Type B pancreatic cell (in vitro differentiated cells): ENCODE data around the gene MIGA2. TPM values are rescaled to one million over a fixed set of nuclear protein-coding genes. Genes with fewer than 3 reads are reported as not detected.

Source experiments
- DNase-seq: peaks from one replicate; pipeline ENCODE4 v3.0.0; 2021; ENCODE audit warnings: mixed read lengths; ENCODE audit not compliant: unreplicated experiment; ENCODE audit errors: extremely low spot score
- H3K27ac Mint-ChIP-seq: 2 replicates; pipeline ENCODE4 v1.8.0; 2021; ENCODE audit warnings: mild to moderate bottlenecking, mixed read lengths
- H3K27me3 Mint-ChIP-seq: 2 replicates; pipeline ENCODE4 v1.8.0; 2021; ENCODE audit warnings: mixed read lengths
- H3K36me3 Mint-ChIP-seq: 2 replicates; pipeline ENCODE4 v1.8.0; 2021; ENCODE audit warnings: mixed read lengths
- H3K4me1 Mint-ChIP-seq: one replicate; pipeline ENCODE4 v1.8.0; 2021; ENCODE audit warnings: mixed read lengths; ENCODE audit not compliant: unreplicated experiment
- H3K4me3 Mint-ChIP-seq: 2 replicates; pipeline ENCODE4 v1.8.0; 2021; ENCODE audit warnings: mild to moderate bottlenecking, mixed read lengths
- H3K9me3 Mint-ChIP-seq: 2 replicates; pipeline ENCODE4 v1.8.0; 2021; ENCODE audit warnings: mixed read lengths
- total RNA-seq: library from RNA; stranded (reverse); gene quantifications from 2 replicates; pipeline ENCODE4 v1.2.1, GENCODE V29; 2021; ENCODE audit warnings: low replicate concordance
- TF ChIP-seq, protein P1 (sequence below): fragments of 200-600 bp; sonication (generic); conservative IDR thresholded peaks from 2 replicates; pipeline ENCODE4 v1.5.0; 2021; ENCODE audit warnings: antibody characterized with exemption, mild to moderate bottlenecking

The MIGA2 gene
- total RNA-seq, 1 donor from 2014 or later = 41.6 TPM

DNA sequence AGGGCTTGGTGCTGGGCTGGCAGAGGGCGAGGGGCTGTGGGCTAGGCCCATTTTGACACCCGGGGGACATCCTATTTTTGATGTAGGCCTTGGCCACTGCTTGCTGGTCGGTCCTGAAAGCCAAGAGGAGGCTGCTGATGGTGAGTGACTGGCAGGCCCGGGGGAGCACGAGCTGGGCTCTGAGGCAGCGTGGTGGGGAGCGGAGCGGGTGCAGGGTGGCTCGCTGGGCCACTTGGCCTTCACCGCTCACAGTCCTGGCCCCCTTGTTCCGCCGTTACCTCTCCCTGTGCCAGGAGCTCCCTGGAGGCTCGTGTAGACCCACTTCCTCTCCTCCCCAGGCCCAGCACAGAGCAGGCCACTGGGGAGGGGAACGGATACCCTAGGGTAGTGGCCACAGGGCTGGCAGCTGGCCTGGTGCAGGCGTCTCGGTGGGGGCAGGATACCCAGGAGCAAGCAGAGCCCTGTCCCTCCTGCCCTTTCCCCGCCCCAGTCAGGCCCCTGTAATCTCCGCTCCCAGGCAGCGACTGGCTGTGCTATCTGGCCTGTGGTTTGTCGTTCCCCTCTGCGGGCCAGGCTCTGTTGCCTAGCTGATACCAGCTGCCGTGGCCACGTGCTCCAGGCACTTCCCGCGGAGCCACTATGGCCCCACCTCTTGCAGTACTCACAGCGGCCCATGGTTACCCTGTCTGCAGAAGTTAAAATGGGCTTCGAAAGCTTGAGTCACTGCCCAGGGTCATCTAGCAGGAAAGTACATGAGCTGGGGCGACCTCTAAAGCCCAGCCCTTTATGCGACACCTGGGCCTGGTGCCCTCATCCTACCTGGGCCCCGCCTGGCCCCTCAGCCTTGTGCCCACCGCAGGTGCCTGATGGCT lies 32.8 kb downstream of the MIGA2 start:
- no peak overlapping the region for H3K4me3 Mint-ChIP-seq
- no peaks in the 10 kb centered on the region for H3K27me3 Mint-ChIP-seq
- DNase-seq = no peak
- H3K4me1 Mint-ChIP-seq = no peaks in the 10 kb centered on the region
- no peak overlapping the region for H3K27ac Mint-ChIP-seq
- H3K9me3 Mint-ChIP-seq = no peaks in the 10 kb centered on the region
- peaks cover 5% of the 10 kb centered on the region for H3K36me3 Mint-ChIP-seq
- TF ChIP-seq, protein P1, sequence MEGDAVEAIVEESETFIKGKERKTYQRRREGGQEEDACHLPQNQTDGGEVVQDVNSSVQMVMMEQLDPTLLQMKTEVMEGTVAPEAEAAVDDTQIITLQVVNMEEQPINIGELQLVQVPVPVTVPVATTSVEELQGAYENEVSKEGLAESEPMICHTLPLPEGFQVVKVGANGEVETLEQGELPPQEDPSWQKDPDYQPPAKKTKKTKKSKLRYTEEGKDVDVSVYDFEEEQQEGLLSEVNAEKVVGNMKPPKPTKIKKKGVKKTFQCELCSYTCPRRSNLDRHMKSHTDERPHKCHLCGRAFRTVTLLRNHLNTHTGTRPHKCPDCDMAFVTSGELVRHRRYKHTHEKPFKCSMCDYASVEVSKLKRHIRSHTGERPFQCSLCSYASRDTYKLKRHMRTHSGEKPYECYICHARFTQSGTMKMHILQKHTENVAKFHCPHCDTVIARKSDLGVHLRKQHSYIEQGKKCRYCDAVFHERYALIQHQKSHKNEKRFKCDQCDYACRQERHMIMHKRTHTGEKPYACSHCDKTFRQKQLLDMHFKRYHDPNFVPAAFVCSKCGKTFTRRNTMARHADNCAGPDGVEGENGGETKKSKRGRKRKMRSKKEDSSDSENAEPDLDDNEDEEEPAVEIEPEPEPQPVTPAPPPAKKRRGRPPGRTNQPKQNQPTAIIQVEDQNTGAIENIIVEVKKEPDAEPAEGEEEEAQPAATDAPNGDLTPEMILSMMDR = no peak

DNA sequence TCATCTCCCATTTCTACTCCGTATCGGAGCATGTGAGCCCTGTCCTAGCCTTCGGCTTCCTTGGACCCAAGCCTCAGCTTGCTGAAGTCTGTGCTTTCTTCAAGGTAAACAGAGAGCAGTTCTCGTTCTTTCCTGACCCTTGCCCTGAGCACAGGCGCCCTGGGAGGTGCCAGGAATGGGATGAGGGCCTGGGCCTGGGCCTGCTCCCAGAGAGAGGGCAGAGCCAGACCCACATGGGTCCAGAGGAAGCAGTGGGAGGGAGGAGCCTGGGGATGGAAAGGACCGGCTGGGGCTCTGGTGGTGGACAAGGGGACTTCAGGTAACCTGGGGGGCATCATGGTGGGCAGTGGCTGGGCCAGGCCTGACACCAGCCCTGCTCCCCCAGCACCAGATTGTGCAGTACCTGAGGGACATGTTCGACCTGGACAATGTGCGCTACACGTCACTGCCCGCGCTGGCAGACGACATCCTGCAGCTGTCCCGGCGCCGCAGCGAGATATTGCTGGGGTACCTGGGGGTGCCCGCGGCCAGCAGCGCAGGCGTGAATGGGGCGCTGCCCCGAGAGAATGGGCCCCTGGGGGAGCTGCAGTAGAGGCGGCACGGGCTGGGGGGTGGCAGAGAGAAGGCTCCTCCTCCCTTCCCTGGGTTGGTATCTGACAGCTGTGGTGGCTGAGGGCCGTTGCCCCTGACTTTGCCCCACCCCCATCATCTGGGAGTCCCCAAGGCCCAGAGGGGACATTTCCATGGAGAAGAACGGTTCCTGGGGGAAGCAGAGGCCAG lies 33.6 kb downstream of the MIGA2 start:
- Mint-ChIP-seq H3K27me3 (no peaks in the 10 kb centered on the region), H3K4me1 (no peaks in the 10 kb centered on the region), H3K4me3 (no peak overlapping the region), H3K27ac (no peak overlapping the region), H3K36me3 (peaks cover 5% of the 10 kb centered on the region), H3K9me3 (no peaks in the 10 kb centered on the region)
- TF ChIP-seq, protein P1 = no peak
- DNase-seq = no peak

DNA sequence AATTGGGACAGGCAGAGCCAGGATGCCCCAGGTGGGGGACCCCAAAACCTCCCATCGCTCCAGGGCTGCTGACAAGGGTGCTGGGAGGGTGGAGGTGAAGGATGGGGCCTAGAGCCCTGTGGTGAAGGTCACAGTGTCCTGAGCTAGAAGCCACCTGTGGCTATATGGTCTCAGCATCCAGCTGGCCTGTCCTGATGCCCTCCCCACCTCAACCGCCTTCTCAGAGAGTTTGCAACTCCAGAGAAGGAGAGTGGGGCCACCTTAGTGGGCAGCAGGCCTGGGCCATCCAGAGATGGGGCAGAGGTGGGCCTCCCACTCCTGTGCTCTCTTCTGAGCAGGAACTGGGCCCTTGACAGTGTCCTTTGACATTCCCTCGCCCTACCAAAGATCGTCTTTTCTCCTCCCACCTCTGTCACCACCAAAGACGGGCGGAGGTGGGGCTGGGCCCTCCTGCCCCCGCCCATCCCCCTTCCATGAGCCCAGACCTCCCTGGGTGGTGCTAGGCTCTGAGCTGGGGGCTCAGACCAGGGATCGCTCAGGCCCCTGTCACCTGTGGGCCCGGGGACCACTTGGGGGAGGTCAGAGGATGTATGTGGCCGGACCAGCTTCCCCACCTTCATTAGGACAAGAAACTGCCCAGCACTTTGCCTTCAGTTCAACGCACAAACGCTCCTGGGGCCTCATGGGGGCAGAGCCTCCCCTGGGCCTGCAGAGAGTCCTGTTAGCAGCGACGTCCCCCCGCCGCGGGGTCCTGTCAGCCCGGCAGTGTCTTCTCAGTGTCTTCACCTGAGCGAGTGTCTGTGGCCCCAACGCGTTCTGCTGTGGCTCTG lies 34.5 kb downstream of the MIGA2 start:
- Mint-ChIP-seq H3K9me3 (no peaks in the 10 kb centered on the region), H3K27me3 (no peaks in the 10 kb centered on the region), H3K27ac (no peak overlapping the region), H3K36me3 (peaks cover under 1% of the 10 kb centered on the region), H3K4me3 (no peak overlapping the region), H3K4me1 (no peaks in the 10 kb centered on the region)
- TF ChIP-seq, protein P1 = no peak
- no peak for DNase-seq

DNA sequence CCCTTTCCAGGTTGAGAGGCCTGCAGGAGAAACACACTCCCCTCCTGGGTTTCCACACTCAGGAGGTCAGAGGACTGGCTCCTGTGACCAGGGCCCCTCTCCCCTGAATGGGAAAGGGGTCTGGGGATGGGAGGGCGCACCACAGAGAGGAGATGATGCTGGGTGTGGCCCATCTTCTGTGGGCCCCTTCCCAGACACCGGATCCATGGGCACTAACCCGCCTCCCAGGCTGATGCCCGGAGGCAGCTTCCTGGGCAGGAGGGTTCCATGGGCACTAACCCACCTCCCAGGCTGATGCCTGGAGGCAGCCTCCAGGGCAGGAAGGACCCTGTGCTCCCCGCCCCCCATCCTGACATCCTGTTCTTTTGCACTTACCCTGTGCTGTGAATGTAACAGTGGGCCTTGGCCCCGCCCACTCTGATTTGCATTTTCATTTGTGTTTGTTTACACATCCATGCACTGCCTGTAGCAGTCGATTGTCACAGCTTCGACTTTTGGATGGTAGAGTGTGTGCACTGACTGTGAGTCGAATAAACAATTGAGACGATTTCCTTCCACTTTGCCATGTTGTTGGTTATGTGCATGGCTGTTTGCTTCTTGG lies 35.2 kb downstream of the MIGA2 start:
- no peak for DNase-seq
- TF ChIP-seq, protein P1 = no peak
- Mint-ChIP-seq H3K4me3 (no peak overlapping the region), H3K9me3 (no peaks in the 10 kb centered on the region), H3K27ac (no peak overlapping the region), H3K4me1 (no peaks in the 10 kb centered on the region), H3K36me3 (no peaks in the 10 kb centered on the region), H3K27me3 (no peaks in the 10 kb centered on the region)

DNA sequence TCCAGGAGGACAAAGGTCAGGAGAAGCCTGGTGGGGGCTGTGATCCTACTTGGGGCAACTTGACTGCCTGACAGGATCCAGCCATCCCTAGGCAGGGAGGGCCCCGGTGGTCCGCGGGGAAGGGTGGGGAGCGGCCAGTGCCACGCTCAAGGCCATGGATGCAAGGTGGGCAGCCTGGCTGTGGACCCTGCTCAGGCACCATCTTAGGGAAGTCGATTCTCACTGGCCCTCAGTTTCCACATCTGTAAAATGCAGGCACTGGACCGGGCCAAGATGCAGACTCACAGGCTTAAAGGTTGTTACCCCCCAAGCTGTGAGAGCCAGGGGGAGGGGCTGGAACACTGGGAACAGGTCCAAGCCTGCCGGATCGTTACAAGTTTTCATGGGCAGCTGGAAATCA lies 35.7 kb downstream of the MIGA2 start:
- no peak for DNase-seq
- H3K27me3 Mint-ChIP-seq = no peaks in the 10 kb centered on the region
- H3K9me3 Mint-ChIP-seq = no peaks in the 10 kb centered on the region
- H3K36me3 Mint-ChIP-seq = no peaks in the 10 kb centered on the region
- TF ChIP-seq, protein P1 = no peak
- no peaks in the 10 kb centered on the region for H3K4me1 Mint-ChIP-seq
- H3K4me3 Mint-ChIP-seq = no peak overlapping the region
- no peak overlapping the region for H3K27ac Mint-ChIP-seq
